Loucy (cell line): Measurements from ENCODE around the gene MT1H.
"Not testable (repeated sequence)": the region's sequence is repeated elsewhere in the genome, so short reads cannot be mapped to it uniquely, and the experiment has no call there.

Source experiments
- H2AFZ ChIP-seq: fragments of 200-600 bp; sonication (generic); 2 replicates; pipeline ENCODE4 v1.6.0; 2016; ENCODE audit warnings: antibody characterized with exemption, mild to moderate bottlenecking, low read length, moderate library complexity
- H3F3A ChIP-seq: fragments of 200-600 bp; 2 replicates; pipeline ENCODE4 v1.6.0; 2016; ENCODE audit warnings: antibody characterized with exemption, low read depth, mild to moderate bottlenecking
- H3K27me3 ChIP-seq: fragments of 200-600 bp; sonication (generic); 2 replicates; pipeline ENCODE4 v1.6.1; 2014; ENCODE audit warnings: low read length, mild to moderate bottlenecking; ENCODE audit not compliant: insufficient read depth, poor library complexity, severe bottlenecking
- H3K36me3 ChIP-seq: fragments of 200-600 bp; sonication (generic); 2 replicates; pipeline ENCODE4 v1.6.1; 2016; ENCODE audit warnings: low read length; ENCODE audit not compliant: insufficient read depth
- H3K4me1 ChIP-seq: fragments of 200-600 bp; sonication (generic); 2 replicates; pipeline ENCODE4 v1.5.1; 2014; ENCODE audit warnings: low read length, mild to moderate bottlenecking; ENCODE audit not compliant: insufficient read depth, poor library complexity, severe bottlenecking
- H3K4me2 ChIP-seq: fragments of 200-600 bp; sonication (generic); 2 replicates; pipeline ENCODE4 v1.6.0; 2014; ENCODE audit warnings: antibody characterized with exemption, low read length, low read depth, mild to moderate bottlenecking; ENCODE audit not compliant: poor library complexity, severe bottlenecking
- H3K4me3 ChIP-seq: fragments of 200-600 bp; sonication (generic); 2 replicates; pipeline ENCODE4 v1.5.1; 2014; ENCODE audit warnings: low read length, mild to moderate bottlenecking, mixed read lengths; ENCODE audit not compliant: poor library complexity, severe bottlenecking
- H3K79me2 ChIP-seq: fragments of 200-600 bp; sonication (generic); 2 replicates; pipeline ENCODE4 v1.6.1; 2014; ENCODE audit warnings: low read length; ENCODE audit not compliant: insufficient read depth
- H3K9ac ChIP-seq: fragments of 200-600 bp; sonication (generic); 2 replicates; pipeline ENCODE4 v1.6.0; 2014; ENCODE audit warnings: mild to moderate bottlenecking, low read depth, low read length, moderate library complexity; ENCODE audit not compliant: poor library complexity, severe bottlenecking
- H3K9me2 ChIP-seq: fragments of 200-600 bp; sonication (generic); replicated peaks from 2 replicates; pipeline ENCODE4 v1.6.1; 2016; ENCODE audit warnings: low read depth, low read length, mixed read lengths
- H3K9me3 ChIP-seq: fragments of 200-600 bp; sonication (generic); 2 replicates; pipeline ENCODE4 v1.6.1; 2014; ENCODE audit warnings: mild to moderate bottlenecking, antibody characterized with exemption, low read length, low read depth; ENCODE audit not compliant: insufficient read depth
- H4K20me1 ChIP-seq: fragments of 200-600 bp; sonication (generic); 2 replicates; pipeline ENCODE4 v1.6.0; 2014; ENCODE audit warnings: antibody characterized with exemption, low read length, mild to moderate bottlenecking; ENCODE audit not compliant: insufficient read depth, poor library complexity, severe bottlenecking
- EZH2phosphoT487 ChIP-seq: fragments of 200-600 bp; IDR thresholded peaks from 2 replicates; pipeline ENCODE4 v1.6.1; 2018; ENCODE audit warnings: antibody characterized with exemption, mild to moderate bottlenecking, moderate library complexity, borderline replicate concordance
- TF ChIP-seq, protein P1 (sequence below): fragments of 200-600 bp; sonication (generic); conservative IDR thresholded peaks from 2 replicates; pipeline ENCODE4 v1.5.1; 2014; ENCODE audit warnings: mild to moderate bottlenecking, antibody characterized with exemption, low read length

The MT1H gene

DNA sequence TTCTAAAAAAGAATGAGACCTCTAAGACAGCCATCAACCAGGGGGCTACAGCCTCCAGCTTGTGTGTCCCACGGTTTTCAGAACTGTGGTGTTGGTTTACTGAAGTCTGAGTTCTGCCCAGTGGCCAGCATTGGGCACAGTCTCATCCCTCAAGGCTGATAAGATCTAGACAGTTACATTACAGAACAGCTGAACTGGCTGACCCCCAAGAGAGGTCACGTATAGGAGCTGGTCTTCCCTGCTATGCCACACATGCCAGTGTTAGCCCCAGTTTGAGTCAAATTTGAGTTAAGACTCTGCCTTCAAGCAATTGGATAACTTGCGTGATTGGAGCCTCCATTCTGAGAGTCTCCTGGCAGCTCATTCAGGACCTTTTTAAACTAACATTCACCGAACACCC, 45.5 kb downstream of the MT1H start:
- no peaks in the 10 kb centered on the region for H3K9me2 ChIP-seq
- no peak for TF ChIP-seq EZH2phosphoT487
- TF ChIP-seq, protein P1, sequence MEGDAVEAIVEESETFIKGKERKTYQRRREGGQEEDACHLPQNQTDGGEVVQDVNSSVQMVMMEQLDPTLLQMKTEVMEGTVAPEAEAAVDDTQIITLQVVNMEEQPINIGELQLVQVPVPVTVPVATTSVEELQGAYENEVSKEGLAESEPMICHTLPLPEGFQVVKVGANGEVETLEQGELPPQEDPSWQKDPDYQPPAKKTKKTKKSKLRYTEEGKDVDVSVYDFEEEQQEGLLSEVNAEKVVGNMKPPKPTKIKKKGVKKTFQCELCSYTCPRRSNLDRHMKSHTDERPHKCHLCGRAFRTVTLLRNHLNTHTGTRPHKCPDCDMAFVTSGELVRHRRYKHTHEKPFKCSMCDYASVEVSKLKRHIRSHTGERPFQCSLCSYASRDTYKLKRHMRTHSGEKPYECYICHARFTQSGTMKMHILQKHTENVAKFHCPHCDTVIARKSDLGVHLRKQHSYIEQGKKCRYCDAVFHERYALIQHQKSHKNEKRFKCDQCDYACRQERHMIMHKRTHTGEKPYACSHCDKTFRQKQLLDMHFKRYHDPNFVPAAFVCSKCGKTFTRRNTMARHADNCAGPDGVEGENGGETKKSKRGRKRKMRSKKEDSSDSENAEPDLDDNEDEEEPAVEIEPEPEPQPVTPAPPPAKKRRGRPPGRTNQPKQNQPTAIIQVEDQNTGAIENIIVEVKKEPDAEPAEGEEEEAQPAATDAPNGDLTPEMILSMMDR: no peak
- H3K4me3 ChIP-seq: no peak overlapping the region
- H3K79me2 ChIP-seq: no peaks in the 10 kb centered on the region
- 0 out of 2 replicates have a peak overlapping the region, but pooled peaks have one; percentile 19 for H2AFZ ChIP-seq
- no peaks in the 10 kb centered on the region for H3K9me3 ChIP-seq
- peaks cover 8% of the 10 kb centered on the region for H3K4me1 ChIP-seq
- no peaks in the 10 kb centered on the region for H3K36me3 ChIP-seq
- H3K27me3 ChIP-seq: no peaks in the 10 kb centered on the region
- H4K20me1 ChIP-seq: no peaks in the 10 kb centered on the region
- H3K4me2 ChIP-seq: no peak overlapping the region
- H3F3A ChIP-seq: no peaks in the 10 kb centered on the region
- no peak overlapping the region for H3K9ac ChIP-seq

DNA sequence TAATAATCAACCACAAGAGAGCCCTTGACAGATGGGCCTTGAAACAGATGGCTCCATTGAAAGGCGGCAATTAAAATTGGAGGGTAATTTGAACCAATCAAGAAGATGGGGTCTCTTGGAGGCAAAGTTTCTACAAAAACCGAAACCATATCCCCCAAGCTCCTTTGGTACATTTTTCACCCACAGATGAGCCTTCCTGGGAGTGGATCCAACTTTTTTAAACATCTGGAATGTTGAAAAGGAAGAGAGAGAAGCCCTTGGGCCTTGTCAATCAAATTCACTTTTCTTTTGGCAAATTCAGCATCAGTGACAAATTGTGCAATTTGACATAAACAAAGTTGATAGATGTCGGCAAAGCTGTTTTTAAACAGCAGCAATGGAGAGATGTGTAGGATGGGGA, 47.1 kb downstream of the MT1H start:
- Histone ChIP-seq H3K4me2 (no peak overlapping the region), H3K27me3 (no peaks in the 10 kb centered on the region), H3F3A (no peaks in the 10 kb centered on the region), H3K4me3 (no peak overlapping the region), H4K20me1 (no peaks in the 10 kb centered on the region), H2AFZ (no peak overlapping the region), H3K9me3 (no peaks in the 10 kb centered on the region), H3K9ac (no peak overlapping the region), H3K79me2 (no peaks in the 10 kb centered on the region), H3K9me2 (no peaks in the 10 kb centered on the region), H3K36me3 (no peaks in the 10 kb centered on the region), H3K4me1 (peaks cover 4% of the 10 kb centered on the region)
- TF ChIP-seq, protein P1: no peak
- no peak for TF ChIP-seq EZH2phosphoT487

DNA sequence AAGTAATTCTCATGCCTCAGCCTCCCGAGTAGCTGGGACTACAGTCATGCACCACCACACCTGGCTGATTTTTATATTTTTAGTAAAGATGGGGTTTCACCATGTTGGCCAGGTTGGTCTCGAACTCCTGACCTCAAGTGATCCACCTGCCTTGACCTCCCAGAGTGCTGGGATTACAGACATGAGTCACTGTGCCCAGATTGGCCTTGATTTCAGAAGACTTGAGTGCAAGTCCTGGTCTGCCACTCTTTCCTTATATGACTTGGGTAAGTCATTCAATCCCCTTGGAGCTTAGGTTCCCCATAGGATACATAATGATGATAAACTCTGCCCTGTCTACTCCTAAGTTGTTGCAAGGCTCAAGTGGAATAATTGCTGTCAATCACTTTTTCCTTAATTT, 47.9 kb downstream of the MT1H start:
- H2AFZ ChIP-seq, H3K4me3 ChIP-seq, H3K36me3 ChIP-seq, H3K27me3 ChIP-seq, H3F3A ChIP-seq, H3K4me2 ChIP-seq, H3K9ac ChIP-seq, H3K9me2 ChIP-seq, H3K4me1 ChIP-seq, H3K9me3 ChIP-seq, H4K20me1 ChIP-seq, H3K79me2 ChIP-seq: not testable (repeated sequence)
